Activated CD8-positive, alpha-beta memory T cell treated with anti-CD3 and anti-CD28 coated beads, Interleukin-2, amount 10 ng/mL, durations not matched to agents 7 days and 5 days (primary cell): ENCODE measurements around the gene ANKRD40CL. TPM values are rescaled to one million over a fixed set of nuclear protein-coding genes. Genes with fewer than 3 reads are reported as not detected.
"Not testable (repeated sequence)": the region's sequence is repeated elsewhere in the genome, so short reads cannot be mapped to it uniquely, and the experiment has no call there.

Source experiments
- ATAC-seq: fragments of 150-1000 bp; cut with Tn5 transposase; one replicate; pipeline ENCODE4 v1.10.0; 2021; ENCODE audit warnings: moderate library complexity
- CTCF ChIA-PET: fragments of 350-600 bp; sonication (Branson Sonifier 250); formaldehyde crosslinking; loops from one replicate; lab custom pipeline; 2021; ENCODE audit warnings: antibody characterized with exemption; lab: Charles Lee
- DNase-seq: peaks from one replicate; pipeline ENCODE4 v3.0.0-alpha.2; 2020
- H3K27ac Mint-ChIP-seq: one replicate; pipeline ENCODE4 v1.8.0; 2021; ENCODE audit warnings: mild to moderate bottlenecking, mixed read lengths
- H3K27me3 Mint-ChIP-seq: one replicate; pipeline ENCODE4 v1.8.0; 2021; ENCODE audit warnings: mixed read lengths
- H3K36me3 Mint-ChIP-seq: one replicate; pipeline ENCODE4 v1.8.0; 2021; ENCODE audit warnings: mild to moderate bottlenecking, mixed read lengths
- H3K4me1 Mint-ChIP-seq: one replicate; pipeline ENCODE4 v1.8.0; 2021; ENCODE audit warnings: mixed read lengths
- H3K4me3 Mint-ChIP-seq: one replicate; pipeline ENCODE4 v1.8.0; 2021; ENCODE audit warnings: mild to moderate bottlenecking, moderate library complexity, mixed read lengths
- H3K9me3 Mint-ChIP-seq: one replicate; pipeline ENCODE4 v1.8.0; 2022; ENCODE audit warnings: low read depth, mixed read lengths
- total RNA-seq, 2 experiments: library from RNA; stranded (reverse); gene quantifications; one replicate each; pipeline ENCODE4 v1.2.3, GENCODE V29; 2021

The ANKRD40CL gene
- total RNA-seq, 2 experiments from 2014 or later = not detected

- H3K4me1 Mint-ChIP-seq = peaks cover 48% of the 10 kb centered on the region
- no peak overlapping the region for H3K4me3 Mint-ChIP-seq
- ATAC-seq (peak; percentile 67), DNase-seq (no peak)
- CTCF ChIA-PET = no interaction called here
- peaks cover 48% of the 10 kb centered on the region for H3K36me3 Mint-ChIP-seq
- no peaks in the 10 kb centered on the region for H3K9me3 Mint-ChIP-seq
- H3K27ac Mint-ChIP-seq = no peak overlapping the region
- H3K27me3 Mint-ChIP-seq = no peaks in the 10 kb centered on the region
Measured at GRCh38 chr17:50737118-50737698, 30.1 kb downstream of the ANKRD40CL start.

DNA sequence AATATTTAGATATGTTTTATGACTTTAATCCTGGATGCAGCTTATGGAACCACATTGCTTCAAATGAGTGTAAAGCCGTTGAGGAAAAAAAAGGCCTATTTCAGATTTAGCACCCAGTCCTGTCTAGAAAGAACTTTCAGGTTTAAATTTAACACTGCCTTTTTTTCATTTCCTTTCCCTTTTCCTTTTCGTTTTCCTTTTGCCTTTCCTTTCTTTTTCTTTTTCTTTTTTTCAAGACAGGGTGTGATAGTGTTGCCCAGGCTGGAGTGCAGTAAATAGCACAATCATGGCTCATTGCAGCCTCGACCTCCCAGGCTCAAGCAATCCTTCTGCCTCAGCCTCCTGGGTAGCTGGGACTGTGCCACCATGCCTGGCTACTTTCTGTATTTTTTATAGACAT lies 32.0 kb downstream of the ANKRD40CL start:
- Mint-ChIP-seq H3K9me3 (no peaks in the 10 kb centered on the region), H3K27ac (no peak overlapping the region), H3K4me3 (no peak overlapping the region), H3K36me3 (peaks cover 34% of the 10 kb centered on the region), H3K27me3 (no peaks in the 10 kb centered on the region), H3K4me1 (peaks cover 64% of the 10 kb centered on the region)
- ATAC-seq (no peak), DNase-seq (no peak)
- CTCF ChIA-PET = interaction anchor here (0.6 to 1.3 kb wide), 2 partner anchors 11 to 47 kb away, joined by 3 to 4 read pairs; no protein-coding TSS in a partner anchor

DNA sequence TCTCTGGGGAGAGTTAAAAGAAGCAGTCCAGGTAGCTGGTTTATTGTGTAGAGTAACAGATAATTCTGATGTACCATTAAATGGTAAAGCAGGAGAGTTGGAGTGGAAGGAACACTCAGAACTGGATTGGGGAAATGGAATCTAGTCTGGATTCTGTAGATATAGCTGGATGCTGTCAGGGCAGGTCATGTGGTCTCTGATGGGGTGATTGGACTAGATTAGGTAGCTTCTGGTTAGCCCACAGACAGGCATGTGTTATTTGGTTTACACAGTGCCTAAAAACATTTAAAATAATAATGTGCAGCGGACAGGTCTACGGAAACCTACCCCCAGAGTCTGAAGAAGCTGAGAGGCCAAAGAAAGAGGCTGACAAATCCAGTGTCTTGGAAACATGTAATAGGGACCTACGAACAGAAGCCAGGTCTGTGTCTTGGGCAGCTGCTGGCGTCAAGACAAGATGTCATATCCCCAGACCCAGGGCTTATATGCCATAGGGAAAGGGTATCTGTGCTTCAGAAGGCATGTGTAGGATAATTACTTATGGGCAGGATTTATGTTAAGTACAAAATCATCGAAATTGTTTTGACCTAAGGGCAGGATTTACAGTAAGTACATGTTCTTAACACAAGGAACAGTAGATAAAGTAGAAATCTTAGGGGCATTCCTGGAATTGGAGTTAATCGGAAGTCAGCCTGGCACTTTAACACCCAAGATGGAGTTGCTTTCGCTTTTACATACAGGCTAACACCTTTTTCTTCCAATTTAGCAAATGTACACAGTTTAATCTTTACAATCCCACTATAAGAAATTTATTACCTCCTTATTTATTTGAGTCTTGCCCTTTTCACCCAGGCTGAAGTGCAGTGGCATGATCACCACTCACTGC lies 35.5 kb downstream of the ANKRD40CL start:
- Mint-ChIP-seq H3K4me3 (no peak overlapping the region), H3K9me3 (no peaks in the 10 kb centered on the region), H3K27ac (peak overlapping the region; percentile 65), H3K4me1 (peaks cover 63% of the 10 kb centered on the region), H3K27me3 (no peaks in the 10 kb centered on the region), H3K36me3 (peaks cover 26% of the 10 kb centered on the region)
- ATAC-seq (peak; percentile 31), DNase-seq (no peak)
- CTCF ChIA-PET = interaction anchor here (0.6 to 1.0 kb wide), 2 partner anchors 90 to 225 kb away, joined by 3 read pairs; no protein-coding TSS in a partner anchor

DNA sequence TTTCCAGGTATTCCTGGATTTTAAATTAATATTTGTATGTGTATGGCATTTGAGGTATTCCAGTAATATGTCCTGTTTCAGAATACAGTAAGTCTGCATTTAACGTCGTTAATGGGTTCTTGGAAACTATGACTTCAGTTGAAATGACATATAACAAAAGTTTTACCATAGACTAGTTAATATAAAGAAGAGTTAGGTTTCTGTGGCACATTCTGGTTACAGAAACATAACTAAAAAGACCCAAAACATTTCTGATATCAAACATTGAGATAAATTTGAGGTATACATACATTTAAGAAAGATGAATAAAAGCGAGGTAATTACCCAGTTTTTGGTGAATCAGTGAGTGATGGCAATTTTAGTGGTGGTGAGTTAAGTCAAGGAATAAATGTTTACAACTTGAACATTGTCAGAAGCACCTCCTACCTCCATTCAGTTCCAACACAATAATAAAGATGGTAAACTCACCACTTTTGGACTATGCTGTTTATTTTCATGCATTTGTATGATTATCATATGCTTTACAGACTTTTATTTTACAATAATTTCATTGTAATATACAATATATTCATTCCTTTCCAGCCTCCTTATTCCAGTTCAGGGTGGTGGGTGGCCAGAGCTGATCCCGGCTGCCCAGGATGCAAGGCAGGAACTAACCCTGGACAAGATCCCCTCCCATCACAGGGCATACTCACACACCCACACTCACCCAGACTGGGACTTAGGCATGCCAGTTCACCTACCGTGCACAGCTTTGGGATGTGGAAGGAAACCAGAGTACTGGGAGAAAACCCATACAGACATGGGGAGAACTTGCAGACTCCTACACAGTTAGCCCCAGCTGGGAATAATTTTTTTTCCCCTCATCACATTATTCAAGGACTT lies 38.2 kb downstream of the ANKRD40CL start:
- no peak overlapping the region for H3K4me3 Mint-ChIP-seq
- no peaks in the 10 kb centered on the region for H3K9me3 Mint-ChIP-seq
- H3K27me3 Mint-ChIP-seq = no peaks in the 10 kb centered on the region
- CTCF ChIA-PET = interaction anchor here (0.6 kb wide), 1 partner anchor 433 kb away, joined by 3 read pairs; no protein-coding TSS in a partner anchor
- H3K4me1 Mint-ChIP-seq = peaks cover 54% of the 10 kb centered on the region
- H3K27ac Mint-ChIP-seq = peak overlapping the region; percentile 39
- ATAC-seq (no peak), DNase-seq (no peak)
- H3K36me3 Mint-ChIP-seq = peaks cover 22% of the 10 kb centered on the region

GRCh38 chr17:50728112-50728429 lies 39.2 kb downstream of the ANKRD40CL start:
- ATAC-seq (no peak), DNase-seq (no peak)
- Mint-ChIP-seq H3K36me3 (peaks cover 23% of the 10 kb centered on the region), H3K4me3 (no peak overlapping the region), H3K27me3 (no peaks in the 10 kb centered on the region), H3K9me3 (no peaks in the 10 kb centered on the region), H3K27ac (peak overlapping the region; percentile 52), H3K4me1 (peaks cover 56% of the 10 kb centered on the region)
- CTCF ChIA-PET = no interaction called here

GRCh38 chr17:50725769-50726655 lies 41.3 kb downstream of the ANKRD40CL start:
- no peak overlapping the region for H3K4me3 Mint-ChIP-seq
- H3K27ac Mint-ChIP-seq = no peak overlapping the region
- H3K27me3 Mint-ChIP-seq = no peaks in the 10 kb centered on the region
- H3K9me3 Mint-ChIP-seq = no peaks in the 10 kb centered on the region
- peaks cover 56% of the 10 kb centered on the region for H3K4me1 Mint-ChIP-seq
- CTCF ChIA-PET = no interaction called here
- DNase-seq = no peak
- ATAC-seq = no peak
- peaks cover 33% of the 10 kb centered on the region for H3K36me3 Mint-ChIP-seq

DNA sequence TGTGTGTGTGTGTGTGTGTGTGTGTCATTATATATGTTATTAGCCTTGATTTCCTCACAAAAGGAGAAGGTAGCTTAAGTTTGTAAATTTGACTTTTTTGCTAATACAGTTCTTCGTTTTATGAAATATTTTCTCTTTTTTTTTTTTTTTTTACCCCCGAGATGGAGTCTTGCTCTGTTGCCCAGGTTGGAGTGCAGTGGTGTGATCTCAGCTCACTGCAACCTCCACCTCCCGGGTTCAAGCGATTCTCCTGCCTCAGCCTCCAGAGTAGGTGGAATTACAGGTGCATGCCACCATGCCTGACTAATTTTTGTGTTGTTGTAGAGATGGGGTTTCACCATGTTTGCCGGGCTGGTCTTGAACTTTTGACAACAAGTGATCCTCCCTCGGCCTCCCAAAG lies 42.7 kb downstream of the ANKRD40CL start:
- H3K4me3 Mint-ChIP-seq, H3K27ac Mint-ChIP-seq, H3K27me3 Mint-ChIP-seq, DNase-seq, ATAC-seq, H3K9me3 Mint-ChIP-seq: not testable (repeated sequence)
- CTCF ChIA-PET = interaction anchor here (1.5 kb wide), 1 partner anchor 10 kb away, joined by 4 read pairs; no protein-coding TSS in a partner anchor
- Mint-ChIP-seq H3K4me1 (peaks cover 53% of the 10 kb centered on the region), H3K36me3 (peaks cover 35% of the 10 kb centered on the region)

DNA sequence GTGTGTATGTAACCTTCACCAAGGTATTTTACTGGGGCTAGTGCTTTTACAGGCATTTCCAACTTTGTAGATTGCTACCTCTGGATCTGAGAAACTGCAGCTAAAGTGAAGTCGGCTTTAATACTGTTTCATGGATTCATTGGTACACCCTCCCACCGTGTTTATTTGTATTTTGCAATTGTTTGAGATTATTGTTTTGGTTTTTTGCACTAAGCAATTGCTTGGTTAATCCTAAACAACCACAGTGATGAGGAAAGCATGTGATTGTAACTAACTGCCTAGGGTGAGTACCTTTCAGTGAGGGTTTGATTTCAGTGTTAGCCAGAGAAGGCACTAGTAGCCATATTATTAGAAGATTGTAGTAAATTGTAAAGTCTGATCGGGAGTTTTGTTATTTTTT lies 44.6 kb downstream of the ANKRD40CL start:
- Mint-ChIP-seq H3K27ac (no peak overlapping the region), H3K27me3 (no peaks in the 10 kb centered on the region), H3K4me3 (peak overlapping the region; percentile 60), H3K9me3 (no peaks in the 10 kb centered on the region), H3K36me3 (peaks cover 28% of the 10 kb centered on the region), H3K4me1 (peaks cover 48% of the 10 kb centered on the region)
- no peak for ATAC-seq
- no peak for DNase-seq
- CTCF ChIA-PET = interaction anchor here (1.1 kb wide), 1 partner anchor 97 kb away, joined by 3 read pairs; no protein-coding TSS in a partner anchor

GRCh38 chr17:50721194-50722010 lies 45.9 kb downstream of the ANKRD40CL start:
- H3K27me3 Mint-ChIP-seq = no peaks in the 10 kb centered on the region
- CTCF ChIA-PET = interaction anchor here (1.1 to 1.7 kb wide), 2 partner anchors 62 to 95 kb away, joined by 3 to 6 read pairs; no protein-coding TSS in a partner anchor
- peak overlapping the region; percentile 99 for H3K27ac Mint-ChIP-seq
- no peak for DNase-seq
- H3K9me3 Mint-ChIP-seq = no peaks in the 10 kb centered on the region
- no peak for ATAC-seq
- H3K4me3 Mint-ChIP-seq = peak overlapping the region; percentile 98
- peaks cover 39% of the 10 kb centered on the region for H3K4me1 Mint-ChIP-seq
- H3K36me3 Mint-ChIP-seq = peaks cover 21% of the 10 kb centered on the region

GRCh38 chr17:50719924-50720794 lies 47.2 kb downstream of the ANKRD40CL start:
- CTCF ChIA-PET = interaction anchor here (0.7 to 1.7 kb wide), 6 partner anchors 11 to 323 kb away, joined by 3 to 6 read pairs (median 3); partner anchors contain the start of gene LRRC59
- peak overlapping the region; percentile 99 for H3K27ac Mint-ChIP-seq
- H3K4me1 Mint-ChIP-seq = peaks cover 33% of the 10 kb centered on the region
- peaks cover 21% of the 10 kb centered on the region for H3K36me3 Mint-ChIP-seq
- DNase-seq (no peak), ATAC-seq (no peak)
- H3K27me3 Mint-ChIP-seq = no peaks in the 10 kb centered on the region
- H3K4me3 Mint-ChIP-seq = peak overlapping the region; percentile 98
- no peaks in the 10 kb centered on the region for H3K9me3 Mint-ChIP-seq
